Muscle of arm (tissue), 12 donors: ENCODE measurements around the gene CHML. TPM values are rescaled to one million over a fixed set of nuclear protein-coding genes. Genes with fewer than 3 reads are reported as not detected.

Experiments used
- DNase-seq: peaks from one replicate; pipeline ENCODE4 v3.0.0-alpha.2; 2013
- polyA plus RNA-seq, 12 donors: library from polyadenylated mRNA; unstranded; fragments of 120-200 nt; gene quantifications; one replicate each; pipeline ENCODE4 v1.2.1, GENCODE V29; 2013; ENCODE audit not compliant: insufficient read length in 12 of 12

CHML gene
- polyA plus RNA-seq, 12 donors: 10.4 to 18.5 (median 15.1) TPM; not detected in 1

DNA sequence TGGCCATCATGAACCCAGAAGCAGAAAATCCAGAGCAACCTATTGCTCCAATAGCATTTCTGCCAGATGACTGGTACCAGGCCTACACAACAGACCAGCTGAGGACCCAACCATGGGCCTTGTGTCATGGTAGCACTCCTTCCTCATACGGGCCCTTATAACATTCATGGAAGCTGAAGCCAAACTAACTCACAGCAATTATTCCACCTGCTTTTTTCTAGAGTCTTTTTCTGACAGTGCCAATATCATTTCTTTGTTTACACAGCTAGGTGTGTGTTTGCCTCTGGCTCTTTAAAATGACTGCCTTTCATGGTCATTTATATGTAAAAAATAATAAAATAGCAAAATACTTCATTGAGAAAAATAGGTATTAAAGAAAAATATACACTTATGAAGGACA lies 8.0 kb upstream of the CHML start:
- no peak for DNase-seq

DNA sequence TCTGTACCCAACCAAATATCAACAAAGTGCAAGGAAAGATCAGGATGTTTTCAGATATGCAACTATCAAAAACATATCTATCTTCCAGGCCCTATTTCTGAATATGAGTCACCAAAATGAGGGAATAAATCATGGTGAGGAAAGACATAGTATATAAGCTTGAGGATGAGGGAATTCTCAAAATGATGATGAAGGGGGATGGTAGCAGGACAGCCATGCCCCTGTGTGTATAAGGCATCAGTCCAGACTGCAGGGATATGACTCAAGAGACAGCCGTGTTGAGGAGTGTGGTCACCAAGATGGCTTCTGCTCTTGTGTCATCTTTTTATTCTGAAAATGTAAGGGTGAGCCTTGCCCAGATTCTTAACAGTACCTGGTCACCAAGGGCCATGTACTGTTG lies 7.5 kb upstream of the CHML start:
- DNase-seq: no peak

DNA sequence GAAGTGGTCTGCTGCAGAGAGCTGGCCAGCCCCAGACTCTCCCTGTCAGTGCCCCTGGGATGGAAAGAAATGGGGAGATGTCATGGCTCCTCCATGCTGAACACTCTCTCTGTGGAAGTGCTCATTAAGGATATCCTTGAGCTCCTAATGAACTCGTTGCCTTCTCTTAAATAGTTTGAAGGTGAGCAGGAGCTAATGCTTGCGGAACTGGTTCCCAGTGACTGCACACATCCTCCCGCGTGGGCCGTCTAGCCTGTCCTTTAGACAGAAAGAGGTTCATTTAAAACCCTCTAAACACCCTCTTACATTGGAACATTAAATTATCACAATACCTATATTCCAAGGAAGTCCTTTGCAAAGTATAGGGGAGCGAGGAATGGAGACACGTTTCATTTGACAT lies 6.0 kb upstream of the CHML start:
- no peak for DNase-seq

GRCh38 chr1:241645199-241645598 lies 5.0 kb upstream of the CHML start:
- no peak for DNase-seq

DNA sequence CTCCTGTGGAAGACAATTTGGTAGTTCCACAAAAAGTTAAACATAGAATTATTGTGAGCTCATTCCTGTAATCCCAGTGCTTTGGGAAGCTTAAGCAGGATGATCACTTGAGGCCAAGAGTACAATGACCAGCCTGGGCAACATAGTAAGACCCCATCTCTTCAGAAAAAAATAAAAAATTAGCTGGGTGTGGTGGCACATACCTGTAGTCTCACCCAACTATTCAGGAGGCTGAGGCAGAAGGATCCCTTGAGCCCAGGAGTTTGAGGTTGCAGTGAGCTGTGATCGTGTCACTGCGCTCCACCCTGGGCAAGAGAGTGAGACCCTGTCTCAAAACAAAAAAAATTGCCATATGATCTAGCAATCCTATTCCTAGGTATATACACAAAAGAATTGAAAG lies 4.1 kb upstream of the CHML start:
- no peak for DNase-seq

DNA sequence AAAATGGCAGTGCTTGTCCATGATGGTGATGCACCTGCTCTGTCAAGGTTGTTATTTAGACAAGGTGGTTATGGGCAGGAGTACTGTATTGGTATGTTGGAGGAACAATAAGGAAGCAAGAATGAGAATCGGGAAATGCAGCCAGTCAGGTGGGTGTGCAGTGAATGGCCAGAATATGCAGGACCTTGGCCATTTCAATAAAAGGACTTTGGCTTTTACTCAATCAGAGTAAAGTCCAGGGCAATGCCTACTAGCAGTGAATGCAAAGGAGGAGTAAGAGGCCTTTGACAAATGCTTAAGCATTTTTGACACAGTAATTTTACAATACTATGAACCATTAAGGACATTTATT lies 2.4 kb upstream of the CHML start:
- no peak for DNase-seq

GRCh38 chr1:241641773-241642592 lies 1.8 kb upstream of the CHML start:
- DNase-seq: no peak

DNA sequence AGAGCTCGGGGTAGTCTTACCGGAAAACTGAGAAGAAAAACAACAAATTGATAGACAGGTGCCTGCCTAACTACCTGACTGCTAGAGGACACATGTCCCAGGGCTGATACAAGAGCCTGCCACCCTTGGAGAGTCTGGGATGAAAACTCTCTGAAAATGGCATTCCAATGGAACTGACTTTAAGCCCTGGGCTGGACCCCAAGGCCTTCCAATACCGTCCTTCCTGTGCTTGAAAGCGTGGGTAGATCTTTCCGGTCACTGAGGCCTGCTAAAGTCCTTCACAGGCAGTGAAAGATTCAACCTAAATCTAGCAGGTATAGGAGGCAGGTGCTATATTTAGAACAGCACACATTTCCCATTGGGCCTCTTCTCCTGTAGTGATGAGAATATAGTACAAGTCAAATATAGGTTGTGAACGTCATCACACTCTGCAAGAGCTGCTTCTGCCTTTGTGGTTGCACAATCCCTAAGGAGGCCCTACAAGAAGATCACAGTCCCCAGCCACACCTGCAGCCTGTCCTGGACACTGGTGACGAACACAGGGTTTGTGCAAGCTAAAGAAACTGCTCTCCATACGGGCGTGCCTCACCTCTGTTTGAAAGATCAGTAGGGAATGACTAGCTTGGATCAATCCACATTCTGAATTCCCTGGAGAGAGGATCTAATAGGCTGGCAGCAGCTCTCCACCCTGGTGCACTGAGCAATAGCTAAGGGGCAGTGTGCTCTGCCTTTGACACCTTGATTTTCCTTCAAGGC lies 876 bp upstream of the CHML start:
- DNase-seq: no peak

- DNase-seq: peak; percentile 26
These were observed 483 bp downstream of the CHML start for GRCh38 chr1:241639623-241640148.

GRCh38 chr1:241638909-241639622 lies 1.1 kb downstream of the CHML start:
- no peak for DNase-seq

GRCh38 chr1:241638099-241638682 lies 2.0 kb downstream of the CHML start:
- no peak for DNase-seq

- no peak for DNase-seq
These were observed 2.6 kb downstream of the CHML start for GRCh38 chr1:241637604-241638003.

DNA sequence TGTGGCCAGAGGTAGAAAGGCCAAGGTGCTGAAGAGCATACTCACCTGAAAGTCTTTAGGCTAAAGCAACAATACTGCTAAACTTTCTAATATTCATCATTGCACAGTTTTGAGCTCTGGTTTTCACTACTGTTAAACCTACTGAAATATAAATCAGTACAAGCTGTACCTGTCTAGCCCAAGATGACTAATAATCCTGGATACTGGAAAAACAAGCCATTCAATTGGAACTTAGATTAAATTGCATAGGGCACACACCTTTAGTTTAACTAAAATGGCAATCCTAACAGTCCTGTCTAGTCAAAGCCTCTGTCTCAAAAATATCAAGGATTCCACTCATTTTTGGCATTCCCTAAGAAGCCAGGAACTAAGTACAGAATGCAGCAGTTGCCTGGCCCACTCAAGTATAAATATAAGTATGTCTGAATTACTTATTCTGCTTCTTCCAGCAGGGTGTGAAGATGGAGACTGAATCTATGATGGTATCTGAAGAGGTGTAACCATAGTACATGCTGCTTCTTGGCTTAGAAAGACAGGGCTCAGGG lies 3.1 kb downstream of the CHML start:
- DNase-seq: no peak

GRCh38 chr1:241636291-241636690 lies 3.9 kb downstream of the CHML start:
- DNase-seq: no peak

GRCh38 chr1:241635556-241636152 lies 4.5 kb downstream of the CHML start:
- no peak for DNase-seq

GRCh38 chr1:241632987-241633386 lies 7.2 kb downstream of the CHML start:
- DNase-seq: no peak

GRCh38 chr1:241631674-241632073 lies 8.5 kb downstream of the CHML start:
- DNase-seq: no peak

GRCh38 chr1:241630899-241631298 lies 9.3 kb downstream of the CHML start:
- DNase-seq: no peak

- no peak for DNase-seq
These were observed 9.7 kb downstream of the CHML start for GRCh38 chr1:241630476-241630875.

DNA sequence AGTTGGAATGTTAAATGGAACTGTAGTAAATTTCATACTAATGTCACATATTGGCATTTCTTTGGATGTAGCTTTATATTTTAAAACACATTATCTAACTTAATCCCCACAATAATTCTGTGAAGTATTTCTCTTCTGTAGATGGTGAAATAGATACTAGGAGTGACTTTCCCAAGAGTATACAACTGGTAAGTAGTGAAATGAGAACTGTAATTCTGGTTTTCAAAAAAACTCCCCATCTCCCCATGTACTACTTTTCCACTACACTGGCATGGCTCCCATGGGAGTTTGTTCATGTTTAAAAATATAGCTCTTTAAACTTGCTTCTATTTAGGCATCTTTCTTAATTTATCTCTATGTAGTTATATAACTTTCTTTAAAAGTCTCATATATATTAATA lies 10.2 kb downstream of the CHML start:
- no peak for DNase-seq
